ENCODE measurements around the gene PGLYRP2. TPM values are rescaled to one million over a fixed set of nuclear protein-coding genes. Genes with fewer than 3 reads are reported as not detected.
"Not testable (repeated sequence)": the region's sequence is repeated elsewhere in the genome, so short reads cannot be mapped to it uniquely, and the experiment has no call there.

Gene PGLYRP2
- polyA plus RNA-seq, 1 experiment: not detected

- Histone ChIP-seq H3K36me3 (ENCODE audit: control insufficient read depth, insufficient read depth, low read length) (no peaks in the 10 kb centered on the region), H3K27me3 (ENCODE audit: control insufficient read depth, insufficient read depth, low read length) (no peaks in the 10 kb centered on the region; the same call in 1 of the 2 replicates), H3K4me3 (ENCODE audit: low read depth, low read length) (no peak overlapping the region)
- ChIA-PET CTCF (no interaction called here), POLR2A (no interaction called here)
- TF ChIP-seq CTCF (IDR thresholded peaks at IDR 0.05; ENCODE audit: insufficient read depth, low read depth, low read length): no peak
- DNase-seq (ENCODE audit: low read depth): no peak
Observed at GRCh38 chr19:15476325-15476724, 3.0 kb downstream of the PGLYRP2 start.

GRCh38 chr19:15475611-15476010, 3.7 kb downstream of the PGLYRP2 start:
- CTCF ChIA-PET: no interaction called here
- no peak for DNase-seq (ENCODE audit: low read depth)
- H3K4me3 ChIP-seq (ENCODE audit: low read depth, low read length): no peak overlapping the region
- POLR2A ChIA-PET: no interaction called here
- no peaks in the 10 kb centered on the region for H3K36me3 ChIP-seq (ENCODE audit: control insufficient read depth, insufficient read depth, low read length)
- no peak for TF ChIP-seq CTCF (IDR thresholded peaks at IDR 0.05; ENCODE audit: insufficient read depth, low read depth, low read length)
- no peaks in the 10 kb centered on the region; the same call in 1 of the 2 replicates for H3K27me3 ChIP-seq (ENCODE audit: control insufficient read depth, insufficient read depth, low read length)

GRCh38 chr19:15475169-15475568, 4.1 kb downstream of the PGLYRP2 start:
- CTCF ChIA-PET: no interaction called here
- DNase-seq (ENCODE audit: low read depth): no peak
- no peaks in the 10 kb centered on the region; the same call in 1 of the 2 replicates for H3K27me3 ChIP-seq (ENCODE audit: control insufficient read depth, insufficient read depth, low read length)
- H3K36me3 ChIP-seq (ENCODE audit: control insufficient read depth, insufficient read depth, low read length): no peaks in the 10 kb centered on the region
- POLR2A ChIA-PET: no interaction called here
- TF ChIP-seq CTCF (IDR thresholded peaks at IDR 0.05; ENCODE audit: insufficient read depth, low read depth, low read length): no peak
- no peak overlapping the region for H3K4me3 ChIP-seq (ENCODE audit: low read depth, low read length)

GRCh38 chr19:15473821-15474220, 5.5 kb downstream of the PGLYRP2 start:
- POLR2A ChIA-PET: not testable (repeated sequence)

GRCh38 chr19:15471639-15472101, 7.6 kb downstream of the PGLYRP2 start:
- no peak overlapping the region for H3K4me3 ChIP-seq (ENCODE audit: low read depth, low read length)
- POLR2A ChIA-PET: no interaction called here
- peaks cover 7% of the 10 kb centered on the region for H3K27me3 ChIP-seq (ENCODE audit: control insufficient read depth, insufficient read depth, low read length)
- no peak for DNase-seq (ENCODE audit: low read depth)
- no peak for TF ChIP-seq CTCF (IDR thresholded peaks at IDR 0.05; ENCODE audit: insufficient read depth, low read depth, low read length)
- CTCF ChIA-PET: no interaction called here
- H3K36me3 ChIP-seq (ENCODE audit: control insufficient read depth, insufficient read depth, low read length): no peaks in the 10 kb centered on the region

More at GRCh38 chr19:15473821-15474220, 5.5 kb downstream of the PGLYRP2 start:
- H3K4me3 ChIP-seq (ENCODE audit: low read depth, low read length); H3K27me3 ChIP-seq (ENCODE audit: control insufficient read depth, insufficient read depth, low read length); H3K36me3 ChIP-seq (ENCODE audit: control insufficient read depth, insufficient read depth, low read length); CTCF ChIA-PET; DNase-seq (ENCODE audit: low read depth): not testable (repeated sequence)

- no peaks in the 10 kb centered on the region for H3K36me3 ChIP-seq (ENCODE audit: control insufficient read depth, insufficient read depth, low read length)
- peaks cover 7% of the 10 kb centered on the region for H3K27me3 ChIP-seq (ENCODE audit: control insufficient read depth, insufficient read depth, low read length)
- POLR2A ChIA-PET: no interaction called here
- DNase-seq (ENCODE audit: low read depth): no peak
- no peak overlapping the region for H3K4me3 ChIP-seq (ENCODE audit: low read depth, low read length)
- CTCF ChIA-PET: no interaction called here
- TF ChIP-seq CTCF (IDR thresholded peaks at IDR 0.05; ENCODE audit: insufficient read depth, low read depth, low read length): no peak
Observed at GRCh38 chr19:15469513-15470297, 9.6 kb downstream of the PGLYRP2 start.
